Heart left ventricle (tissue), 13 donors: ENCODE measurements around the gene TOP2B.

Experiments used
- POLR2A ChIP-seq, 2 donors: fragments of 450-650 bp; IDR thresholded peaks; one replicate each; pipeline ENCODE4 v1.6.1; 2017; ENCODE audit warnings: antibody characterized with exemption in 2 of 2, mild to moderate bottlenecking in 2 of 2, moderate library complexity in 2 of 2
- TF ChIP-seq, protein P1 (sequence below), 12 donors: fragments of 200-600 bp; sonication (generic) in 4 of 12; IDR thresholded peaks; one replicate each; pipeline versions ENCODE4 v1.5.0 to v1.8.0; 2018 to 2022; ENCODE audit warnings: antibody characterized with exemption in 12 of 12, mild to moderate bottlenecking in 5 of 12
- donor health status: ischemic (EF 13 %, LVEDD 7.1; RV severe dilation, severe dysfunction).
- donor health status: DM: no; HTN: yes; CAD: no.
- donor health status: DM: no; HTN: no; CAD: no.
- donor health status: ischemic (EF 25% LVEDD 6.9; RV normal size, moderate dysfunction).
- donor health status: ischemic (EF 25% LVEDD 5.7; RV mildly dilated, moderate dysfunction).
- donor health status: ischemic (EF 35%, LVEDD 5.7; RV mildly dilated, moderate dysfunction).
- donor health status: nonischemic (EF 11% LVEDD 7.7; RV severe dilation, severe dysfunction).
- donor health status: DM: yes; HTN: yes; CAD: no.
- donor health status: PGD.
- donor health status: ischemic (EF 29% LVEDD 5.4; RV normal size, mild dysfunction).
- donor health status: nonischemic (EF 23%, LVEDD 6.1; RV moderate dilation, normal function).

DNA sequence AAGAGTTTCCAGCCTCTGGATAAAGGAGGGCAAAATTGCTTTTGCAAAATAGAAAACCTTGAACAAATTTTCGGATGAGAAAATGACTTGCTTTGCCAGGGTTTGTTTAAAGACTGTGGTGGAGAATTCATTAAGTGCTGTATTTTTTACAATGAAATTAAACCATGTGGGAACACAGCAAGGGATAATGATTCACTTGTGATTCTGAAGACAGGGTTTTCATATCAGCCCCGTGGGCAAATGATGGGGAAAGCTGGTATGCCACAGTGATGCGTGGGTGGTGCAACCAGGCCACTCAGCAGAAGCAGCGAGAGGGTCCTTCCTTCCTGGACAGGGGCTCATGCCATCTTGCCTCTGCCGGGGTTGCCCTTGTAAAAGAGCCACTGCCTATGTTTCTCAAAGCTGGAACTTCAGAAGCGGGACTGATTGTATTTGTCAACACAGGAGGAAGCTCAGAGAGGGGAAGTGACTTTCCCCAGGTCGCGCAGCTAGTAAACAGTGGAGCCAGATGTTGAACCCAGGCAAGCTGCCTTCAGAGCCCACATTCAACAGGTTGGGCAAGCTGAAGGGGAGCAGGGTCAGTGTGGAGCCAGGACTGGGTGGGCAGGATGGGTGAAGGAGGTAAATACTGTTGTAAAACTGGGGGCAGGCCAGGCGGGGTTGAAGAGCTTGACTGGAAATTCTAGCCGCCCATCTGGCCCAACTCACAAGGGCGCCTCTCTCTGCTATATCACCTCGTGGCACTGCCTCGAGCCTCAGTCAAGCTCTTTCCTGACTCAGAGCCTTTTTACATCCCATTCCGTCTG is 79.1 kb downstream of the TOP2B start:
- TF ChIP-seq, protein P1, sequence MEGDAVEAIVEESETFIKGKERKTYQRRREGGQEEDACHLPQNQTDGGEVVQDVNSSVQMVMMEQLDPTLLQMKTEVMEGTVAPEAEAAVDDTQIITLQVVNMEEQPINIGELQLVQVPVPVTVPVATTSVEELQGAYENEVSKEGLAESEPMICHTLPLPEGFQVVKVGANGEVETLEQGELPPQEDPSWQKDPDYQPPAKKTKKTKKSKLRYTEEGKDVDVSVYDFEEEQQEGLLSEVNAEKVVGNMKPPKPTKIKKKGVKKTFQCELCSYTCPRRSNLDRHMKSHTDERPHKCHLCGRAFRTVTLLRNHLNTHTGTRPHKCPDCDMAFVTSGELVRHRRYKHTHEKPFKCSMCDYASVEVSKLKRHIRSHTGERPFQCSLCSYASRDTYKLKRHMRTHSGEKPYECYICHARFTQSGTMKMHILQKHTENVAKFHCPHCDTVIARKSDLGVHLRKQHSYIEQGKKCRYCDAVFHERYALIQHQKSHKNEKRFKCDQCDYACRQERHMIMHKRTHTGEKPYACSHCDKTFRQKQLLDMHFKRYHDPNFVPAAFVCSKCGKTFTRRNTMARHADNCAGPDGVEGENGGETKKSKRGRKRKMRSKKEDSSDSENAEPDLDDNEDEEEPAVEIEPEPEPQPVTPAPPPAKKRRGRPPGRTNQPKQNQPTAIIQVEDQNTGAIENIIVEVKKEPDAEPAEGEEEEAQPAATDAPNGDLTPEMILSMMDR (IDR thresholded peaks at IDR 0.05), result no peak
- no peak for TF ChIP-seq POLR2A (IDR thresholded peaks at IDR 0.05)
